ENCODE data around the gene RSPH4A.

DNA sequence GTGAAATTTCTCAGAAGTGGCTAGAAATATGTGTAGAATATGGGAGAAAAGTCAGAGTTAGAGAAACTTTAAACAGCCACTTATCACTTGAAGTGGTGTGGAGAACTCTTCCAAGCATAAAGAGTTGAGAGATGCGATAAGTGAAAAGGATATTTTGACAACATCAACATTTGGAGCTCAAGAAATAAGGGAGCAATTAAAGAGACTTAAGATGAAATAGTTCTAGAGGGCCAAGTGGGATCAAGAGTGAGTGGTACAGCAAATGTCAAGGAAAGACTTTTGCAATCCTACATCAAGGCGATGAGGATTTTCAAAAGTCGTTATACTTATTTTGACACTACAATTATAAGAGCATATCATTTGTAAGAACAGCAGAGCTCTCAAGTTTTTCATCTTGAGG is 9.6 kb downstream of the RSPH4A start:
- TF ChIP-seq, protein P1, sequence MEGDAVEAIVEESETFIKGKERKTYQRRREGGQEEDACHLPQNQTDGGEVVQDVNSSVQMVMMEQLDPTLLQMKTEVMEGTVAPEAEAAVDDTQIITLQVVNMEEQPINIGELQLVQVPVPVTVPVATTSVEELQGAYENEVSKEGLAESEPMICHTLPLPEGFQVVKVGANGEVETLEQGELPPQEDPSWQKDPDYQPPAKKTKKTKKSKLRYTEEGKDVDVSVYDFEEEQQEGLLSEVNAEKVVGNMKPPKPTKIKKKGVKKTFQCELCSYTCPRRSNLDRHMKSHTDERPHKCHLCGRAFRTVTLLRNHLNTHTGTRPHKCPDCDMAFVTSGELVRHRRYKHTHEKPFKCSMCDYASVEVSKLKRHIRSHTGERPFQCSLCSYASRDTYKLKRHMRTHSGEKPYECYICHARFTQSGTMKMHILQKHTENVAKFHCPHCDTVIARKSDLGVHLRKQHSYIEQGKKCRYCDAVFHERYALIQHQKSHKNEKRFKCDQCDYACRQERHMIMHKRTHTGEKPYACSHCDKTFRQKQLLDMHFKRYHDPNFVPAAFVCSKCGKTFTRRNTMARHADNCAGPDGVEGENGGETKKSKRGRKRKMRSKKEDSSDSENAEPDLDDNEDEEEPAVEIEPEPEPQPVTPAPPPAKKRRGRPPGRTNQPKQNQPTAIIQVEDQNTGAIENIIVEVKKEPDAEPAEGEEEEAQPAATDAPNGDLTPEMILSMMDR (IDR thresholded peaks at IDR 0.05 in 8 of 11, conservative IDR thresholded peaks at IDR 0.05 in 3 of 11): no peak
- TF ChIP-seq POLR2A (IDR thresholded peaks at IDR 0.05): no peak
